ENCODE results near the gene TAL1.
A peak's percentile ranks its signal among the peaks of the same experiment; 100 is the strongest.
"Not testable (repeated sequence)": the region's sequence is repeated elsewhere in the genome, so short reads cannot be mapped to it uniquely, and the experiment has no call there.

The TAL1 gene

GRCh38 chr1:47210666-47211065, 21.4 kb downstream of the TAL1 start:
- ATAC-seq: no peak

- no peak for ATAC-seq
Measured at GRCh38 chr1:47209725-47210325, 22.2 kb downstream of the TAL1 start.

GRCh38 chr1:47209091-47209490, 22.9 kb downstream of the TAL1 start:
- no peak for ATAC-seq

GRCh38 chr1:47208374-47208850, 23.6 kb downstream of the TAL1 start:
- no peak for ATAC-seq

- peak; percentile 76 to 82 for ATAC-seq
Measured at GRCh38 chr1:47207803-47208373, 24.1 kb downstream of the TAL1 start.

GRCh38 chr1:47205918-47206317, 26.1 kb downstream of the TAL1 start:
- no peak for ATAC-seq

- not testable (repeated sequence) for ATAC-seq
Measured at GRCh38 chr1:47203504-47203903, 28.5 kb downstream of the TAL1 start.

- no peak for ATAC-seq
Measured at GRCh38 chr1:47201179-47201578, 30.8 kb downstream of the TAL1 start.

- ATAC-seq: no peak
Measured at GRCh38 chr1:47198214-47198613, 33.8 kb downstream of the TAL1 start.

- no peak for ATAC-seq
Measured at GRCh38 chr1:47196622-47197021, 35.4 kb downstream of the TAL1 start.

- not testable (repeated sequence) for ATAC-seq
Measured at GRCh38 chr1:47195981-47196380, 36.0 kb downstream of the TAL1 start.

GRCh38 chr1:47194311-47194710, 37.7 kb downstream of the TAL1 start:
- ATAC-seq: no peak

- not testable (repeated sequence) for ATAC-seq
Measured at GRCh38 chr1:47193496-47193895, 38.5 kb downstream of the TAL1 start.

GRCh38 chr1:47192458-47193384, 39.3 kb downstream of the TAL1 start:
- peak; percentile 52 to 55 for ATAC-seq

- ATAC-seq: no peak
Measured at GRCh38 chr1:47191940-47192457, 40.0 kb downstream of the TAL1 start.

- no peak for ATAC-seq
Measured at GRCh38 chr1:47190857-47191256, 41.2 kb downstream of the TAL1 start.

GRCh38 chr1:47190509-47190855, 41.5 kb downstream of the TAL1 start:
- ATAC-seq: no peak

GRCh38 chr1:47189844-47190508, 42.0 kb downstream of the TAL1 start, which contains the start of gene PDZK1IP1:
Gene PDZK1IP1 (minus strand): TSS chr1:47190036. CDS start chr1:47189932, 104 bp downstream.
- no peak for ATAC-seq

GRCh38 chr1:47188791-47189785, 42.9 kb downstream of the TAL1 start:
- ATAC-seq: no peak

- no peak for ATAC-seq
Measured at GRCh38 chr1:47187926-47188250, 44.1 kb downstream of the TAL1 start.

- no peak for ATAC-seq
Measured at GRCh38 chr1:47187231-47187925, 44.6 kb downstream of the TAL1 start.
